Neural cell (in vitro differentiated cells): ENCODE data around the gene MAJIN.

Experiments used
- EZH2 ChIP-seq: fragments of 200-600, 300-800 bp; shearing (Covaris generic), sonication (generic); IDR thresholded peaks from 2 replicates; pipeline ENCODE4 v1.6.1; 2014; ENCODE audit warnings: antibody characterized with exemption, low read length, borderline replicate concordance, mild to moderate bottlenecking; ENCODE audit not compliant: insufficient read depth, poor library complexity, severe bottlenecking
- RAD21 ChIP-seq: fragments of 450-650 bp; conservative IDR thresholded peaks from 2 replicates; pipeline ENCODE4 v1.6.1; 2014; ENCODE audit warnings: antibody characterized with exemption, mild to moderate bottlenecking, moderate library complexity

- TF ChIP-seq RAD21 (no peak), EZH2 (no peak)
Observed at GRCh38 chr11:65008873-65009272, 37.0 kb upstream of the MAJIN start.
